KMS-11 (cell line): Measurements from ENCODE around the gene IQSEC1.

ENCODE experiments used
- H2AFZ ChIP-seq: fragments of 200-600 bp; sonication (generic); 2 replicates; pipeline ENCODE4 v1.6.1; 2016; ENCODE audit warnings: antibody characterized with exemption, mixed run types, low read depth
- H3K27ac ChIP-seq: fragments of 200-600 bp; sonication (generic); 2 replicates; pipeline ENCODE4 v1.6.1; 2016; ENCODE audit warnings: mild to moderate bottlenecking, mixed run types
- H3K27me3 ChIP-seq: fragments of 200-600 bp; sonication (generic); 2 replicates; pipeline ENCODE4 v1.6.1; 2017; ENCODE audit warnings: mild to moderate bottlenecking, low read depth, mixed run types, moderate library complexity; ENCODE audit not compliant: insufficient read depth
- H3K36me3 ChIP-seq: fragments of 200-600 bp; sonication (generic); 2 replicates; pipeline ENCODE4 v1.6.1; 2017; ENCODE audit warnings: mild to moderate bottlenecking, mixed run types; ENCODE audit not compliant: insufficient read depth
- H3K4me1 ChIP-seq: fragments of 200-600 bp; sonication (generic); 2 replicates; pipeline ENCODE4 v1.6.1; 2016; ENCODE audit warnings: mild to moderate bottlenecking, low read depth, mixed run types; ENCODE audit not compliant: poor library complexity, severe bottlenecking
- H3K4me2 ChIP-seq: fragments of 200-600 bp; sonication (generic); 2 replicates; pipeline ENCODE4 v1.7.0; 2016; ENCODE audit warnings: mild to moderate bottlenecking, mixed run types
- H3K4me3 ChIP-seq: fragments of 200-600 bp; sonication (generic); IDR thresholded peaks from 2 replicates; pipeline ENCODE4 v1.6.1; 2017; ENCODE audit warnings: low read depth, low read length, mixed read lengths; ENCODE audit not compliant: insufficient read depth
- H3K79me2 ChIP-seq: fragments of 200-600 bp; sonication (generic); 2 replicates; pipeline ENCODE4 v1.6.1; 2016; ENCODE audit warnings: low read depth, mixed run types; ENCODE audit not compliant: insufficient read depth
- H3K9ac ChIP-seq: fragments of 200-600 bp; sonication (generic); 2 replicates; pipeline ENCODE4 v1.6.1; 2016; ENCODE audit warnings: mild to moderate bottlenecking, mixed run types
- H4K20me1 ChIP-seq: fragments of 200-600 bp; sonication (generic); 2 replicates; pipeline ENCODE4 v1.6.1; 2016; ENCODE audit warnings: mild to moderate bottlenecking, mixed run types; ENCODE audit not compliant: insufficient read depth
- TF ChIP-seq, protein P1 (sequence below): fragments of 200-600 bp; sonication (generic); conservative IDR thresholded peaks from 2 replicates; pipeline ENCODE4 v1.6.1; 2017; ENCODE audit warnings: low read depth, mild to moderate bottlenecking, antibody characterized with exemption, low read length, moderate library complexity, mixed read lengths

The IQSEC1 gene

DNA sequence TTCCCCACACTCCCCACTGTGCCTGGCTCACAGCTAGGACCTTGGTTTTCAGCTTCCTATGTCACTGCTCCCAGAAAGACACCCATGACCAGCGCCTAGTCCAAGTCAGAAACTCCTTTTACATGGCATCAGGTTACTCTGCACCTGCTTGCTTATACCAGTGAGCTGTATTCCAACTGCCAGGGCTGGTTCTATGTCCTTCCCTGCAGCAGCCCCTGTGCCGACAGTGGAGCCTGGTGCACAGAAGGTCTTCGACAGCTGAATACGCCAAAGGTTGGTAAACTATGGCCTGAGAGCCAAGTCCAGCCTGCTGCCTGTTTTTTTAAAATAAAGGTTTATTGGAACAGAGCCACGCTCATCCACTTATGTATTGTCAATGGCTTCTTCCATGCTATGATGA, 102.5 kb downstream of the IQSEC1 start:
- no peaks in the 10 kb centered on the region for H3K27me3 ChIP-seq
- no peak overlapping the region for H2AFZ ChIP-seq
- H3K36me3 ChIP-seq, result no peaks in the 10 kb centered on the region
- H3K4me1 ChIP-seq, result peaks cover 13% of the 10 kb centered on the region
- H3K27ac ChIP-seq, result no peak overlapping the region
- H3K79me2 ChIP-seq, result no peaks in the 10 kb centered on the region
- no peak overlapping the region for H3K4me3 ChIP-seq
- H4K20me1 ChIP-seq, result no peaks in the 10 kb centered on the region
- TF ChIP-seq, protein P1, sequence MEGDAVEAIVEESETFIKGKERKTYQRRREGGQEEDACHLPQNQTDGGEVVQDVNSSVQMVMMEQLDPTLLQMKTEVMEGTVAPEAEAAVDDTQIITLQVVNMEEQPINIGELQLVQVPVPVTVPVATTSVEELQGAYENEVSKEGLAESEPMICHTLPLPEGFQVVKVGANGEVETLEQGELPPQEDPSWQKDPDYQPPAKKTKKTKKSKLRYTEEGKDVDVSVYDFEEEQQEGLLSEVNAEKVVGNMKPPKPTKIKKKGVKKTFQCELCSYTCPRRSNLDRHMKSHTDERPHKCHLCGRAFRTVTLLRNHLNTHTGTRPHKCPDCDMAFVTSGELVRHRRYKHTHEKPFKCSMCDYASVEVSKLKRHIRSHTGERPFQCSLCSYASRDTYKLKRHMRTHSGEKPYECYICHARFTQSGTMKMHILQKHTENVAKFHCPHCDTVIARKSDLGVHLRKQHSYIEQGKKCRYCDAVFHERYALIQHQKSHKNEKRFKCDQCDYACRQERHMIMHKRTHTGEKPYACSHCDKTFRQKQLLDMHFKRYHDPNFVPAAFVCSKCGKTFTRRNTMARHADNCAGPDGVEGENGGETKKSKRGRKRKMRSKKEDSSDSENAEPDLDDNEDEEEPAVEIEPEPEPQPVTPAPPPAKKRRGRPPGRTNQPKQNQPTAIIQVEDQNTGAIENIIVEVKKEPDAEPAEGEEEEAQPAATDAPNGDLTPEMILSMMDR, result no peak
- H3K9ac ChIP-seq, result no peak overlapping the region
- no peak overlapping the region for H3K4me2 ChIP-seq

DNA sequence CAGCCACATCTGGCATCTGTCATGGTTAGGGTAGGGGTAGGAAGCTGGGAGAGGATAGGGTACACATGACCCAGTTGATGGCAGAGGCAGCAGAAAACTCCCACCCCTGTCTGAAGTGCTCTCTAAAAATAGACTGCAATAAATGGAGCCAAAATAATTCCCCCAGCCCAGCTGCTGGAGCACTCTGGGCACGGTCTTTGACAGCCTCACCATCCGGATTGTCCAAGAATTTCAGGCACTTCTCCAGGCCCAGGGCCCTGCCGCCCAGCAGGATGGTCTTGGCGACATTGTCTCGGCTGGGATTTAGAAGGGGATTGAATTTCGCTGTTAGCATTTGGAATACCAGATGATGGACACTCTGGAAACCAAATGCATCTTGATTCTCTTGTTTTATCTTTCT, 103.7 kb downstream of the IQSEC1 start:
- Histone ChIP-seq H3K4me1 (peaks cover 13% of the 10 kb centered on the region), H3K9ac (no peak overlapping the region), H3K79me2 (no peaks in the 10 kb centered on the region), H3K27ac (no peak overlapping the region), H4K20me1 (no peaks in the 10 kb centered on the region), H3K27me3 (no peaks in the 10 kb centered on the region), H3K36me3 (no peaks in the 10 kb centered on the region), H3K4me3 (no peak overlapping the region), H2AFZ (no peak overlapping the region), H3K4me2 (no peak overlapping the region)
- TF ChIP-seq, protein P1, result no peak

DNA sequence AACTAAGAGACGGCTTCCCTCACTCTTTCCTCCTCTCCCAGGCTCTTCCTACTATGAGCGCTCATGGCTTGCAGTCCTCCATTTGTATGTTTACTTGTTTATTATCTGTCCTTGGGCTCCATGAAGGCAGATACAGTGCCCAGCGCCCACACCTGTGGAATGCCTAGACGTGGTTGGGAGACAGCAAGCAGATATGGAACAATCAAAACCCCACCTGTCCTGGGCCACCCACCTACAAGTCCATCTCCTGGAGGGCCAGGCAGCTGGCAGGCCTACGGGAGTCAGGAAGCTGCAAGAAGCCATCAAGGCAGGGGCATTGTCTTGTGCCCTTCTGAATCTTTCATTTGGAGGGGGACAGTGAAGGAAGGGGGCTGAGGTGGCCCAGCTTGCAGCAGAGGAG, 104.7 kb downstream of the IQSEC1 start:
- no peak overlapping the region for H3K4me3 ChIP-seq
- H3K4me1 ChIP-seq, result peaks cover 4% of the 10 kb centered on the region
- H3K79me2 ChIP-seq, result no peaks in the 10 kb centered on the region
- TF ChIP-seq, protein P1, result no peak
- H3K27me3 ChIP-seq, result no peaks in the 10 kb centered on the region
- H3K9ac ChIP-seq, result no peak overlapping the region
- no peaks in the 10 kb centered on the region for H4K20me1 ChIP-seq
- no peak overlapping the region for H2AFZ ChIP-seq
- peak overlapping the region; percentile 52; the same call in 1 of the 2 replicates for H3K4me2 ChIP-seq
- H3K27ac ChIP-seq, result no peak overlapping the region
- H3K36me3 ChIP-seq, result no peaks in the 10 kb centered on the region

DNA sequence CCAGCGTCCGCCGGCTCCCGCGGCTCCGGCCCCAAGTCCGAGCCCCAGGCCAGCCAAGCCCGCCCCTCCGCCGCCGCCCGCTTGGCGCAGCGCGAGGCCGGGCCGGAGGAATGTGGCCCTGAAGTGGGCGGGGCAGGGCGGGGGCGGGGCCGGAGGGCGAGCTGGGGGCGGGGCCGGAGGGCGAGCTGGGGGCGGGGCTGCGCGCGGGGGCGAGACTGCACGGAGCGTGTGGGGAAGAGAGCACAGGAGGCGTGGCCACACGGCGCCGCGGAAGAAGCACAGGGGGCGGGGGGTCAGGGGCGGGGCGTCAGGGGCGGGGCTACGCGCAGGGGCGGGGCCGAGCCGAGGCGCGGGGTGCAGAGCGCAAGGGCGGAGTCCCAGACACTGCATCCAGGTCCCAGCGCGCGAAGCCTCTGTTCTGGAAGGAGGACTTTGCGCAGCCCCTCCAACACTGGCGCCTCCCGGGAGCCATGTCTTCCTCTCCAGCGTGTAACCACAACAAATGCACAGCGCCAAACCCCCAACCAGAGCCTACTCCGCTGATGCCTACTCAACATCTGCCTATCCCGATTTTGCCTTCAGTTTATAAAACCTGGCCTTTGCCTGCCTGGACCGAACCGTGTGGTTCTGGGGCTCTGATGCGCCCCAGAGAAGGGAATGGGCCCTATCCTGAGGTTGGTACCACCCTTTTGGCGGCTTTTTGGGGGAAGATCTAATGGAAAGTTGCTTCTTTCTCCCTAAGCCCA, 105.5 kb downstream of the IQSEC1 start:
- H3K9ac ChIP-seq, result no peak overlapping the region
- TF ChIP-seq, protein P1, result no peak
- no peak overlapping the region for H3K27ac ChIP-seq
- no peaks in the 10 kb centered on the region for H3K4me1 ChIP-seq
- no peaks in the 10 kb centered on the region for H4K20me1 ChIP-seq
- no peaks in the 10 kb centered on the region for H3K36me3 ChIP-seq
- no peak overlapping the region for H3K4me3 ChIP-seq
- no peaks in the 10 kb centered on the region for H3K27me3 ChIP-seq
- no peak overlapping the region for H2AFZ ChIP-seq
- no peaks in the 10 kb centered on the region for H3K79me2 ChIP-seq
- peak overlapping the region; percentile 52 for H3K4me2 ChIP-seq
